B cell (primary cell): ENCODE measurements around the gene OBP2B.

Experiments used
- CTCF ChIP-seq: fragments of 200-600 bp; IDR thresholded peaks from one replicate; pipeline ENCODE4 v1.8.0; 2022; ENCODE audit warnings: antibody characterized with exemption, mild to moderate bottlenecking
- EZH2 ChIP-seq: IDR thresholded peaks from 2 replicates; pipeline ENCODE4 v1.6.1; 2012; ENCODE audit warnings: borderline replicate concordance, low read depth, mild to moderate bottlenecking, moderate library complexity, low read length; ENCODE audit not compliant: insufficient read depth, poor library complexity, severe bottlenecking

- TF ChIP-seq CTCF (no peak), EZH2 (no peak)
Observed at GRCh38 chr9:133180953-133181352, 28.1 kb downstream of the OBP2B start.
